GM21528 (cell line): ENCODE measurements around the gene HLA-C.
A peak's percentile ranks its signal among the peaks of the same experiment; 100 is the strongest.
"Not testable (repeated sequence)": the region's sequence is repeated elsewhere in the genome, so short reads cannot be mapped to it uniquely, and the experiment has no call there.

Source experiments
- ATAC-seq: cut with Tn5 transposase; IDR thresholded peaks from one replicate; pipeline ENCODE4 v1.9.1; 2021; ENCODE audit warnings: mild to moderate bottlenecking, moderate library complexity; ENCODE audit not compliant: unreplicated experiment, low FRiP score

Gene HLA-C

DNA sequence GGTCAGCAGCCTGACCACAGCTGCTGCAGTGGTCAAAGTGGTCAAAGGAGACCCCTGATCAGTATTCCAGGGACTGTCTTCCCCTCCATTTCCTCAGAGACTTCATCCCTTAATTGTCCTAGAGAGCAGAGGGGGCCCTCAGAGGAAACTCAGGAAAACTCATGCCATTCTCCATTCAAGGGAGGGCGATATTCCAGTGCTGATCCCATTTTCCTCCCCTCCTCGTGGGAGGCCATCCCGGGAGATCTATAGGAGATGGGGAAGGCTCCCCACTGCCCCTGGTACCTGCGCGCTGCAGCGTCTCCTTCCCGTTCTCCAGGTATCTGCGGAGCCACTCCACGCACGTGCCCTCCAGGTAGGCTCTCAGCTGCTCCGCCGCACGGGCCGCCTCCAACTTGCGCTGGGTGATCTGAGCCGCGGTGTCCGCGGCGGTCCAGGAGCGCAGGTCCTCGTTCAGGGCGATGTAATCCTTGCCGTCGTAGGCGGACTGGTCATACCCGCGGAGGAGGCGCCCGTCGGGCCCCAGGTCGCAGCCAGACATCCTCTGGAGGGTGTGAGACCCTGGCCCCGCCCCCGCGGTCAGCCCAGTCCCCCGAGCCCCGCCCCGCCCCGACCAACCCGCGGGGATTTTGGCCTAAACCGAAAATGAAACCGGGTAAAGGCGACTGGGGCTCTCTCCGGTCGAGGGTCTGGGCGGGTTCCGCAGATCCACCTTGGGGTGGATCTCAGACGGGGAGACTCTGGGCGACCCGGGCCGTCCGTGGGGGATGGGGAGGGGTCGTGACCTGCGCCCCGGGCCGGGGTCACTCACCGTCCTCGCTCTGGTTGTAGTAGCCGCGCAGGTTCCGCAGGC, 878 bp downstream of the HLA-C start:
- peak; percentile 23 for ATAC-seq

DNA sequence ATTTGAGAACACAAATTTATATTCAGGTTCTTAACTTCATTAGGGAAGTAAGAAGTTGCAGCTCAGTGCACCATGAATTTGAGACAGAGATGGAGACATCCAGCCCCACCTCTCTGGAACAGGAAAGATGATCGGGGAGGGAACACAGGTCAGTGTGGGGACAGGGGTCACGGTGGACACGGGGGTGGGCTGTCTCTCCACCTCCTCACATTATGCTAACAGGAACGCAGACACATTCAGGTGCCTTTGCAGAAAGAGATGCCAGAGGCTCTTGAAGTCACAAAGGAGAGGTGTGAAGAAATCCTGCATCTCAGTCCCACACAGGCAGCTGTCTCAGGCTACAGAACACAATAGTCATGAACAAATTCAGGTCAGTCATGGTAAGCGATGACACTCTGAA, 3.1 kb downstream of the HLA-C start:
- no peak for ATAC-seq

DNA sequence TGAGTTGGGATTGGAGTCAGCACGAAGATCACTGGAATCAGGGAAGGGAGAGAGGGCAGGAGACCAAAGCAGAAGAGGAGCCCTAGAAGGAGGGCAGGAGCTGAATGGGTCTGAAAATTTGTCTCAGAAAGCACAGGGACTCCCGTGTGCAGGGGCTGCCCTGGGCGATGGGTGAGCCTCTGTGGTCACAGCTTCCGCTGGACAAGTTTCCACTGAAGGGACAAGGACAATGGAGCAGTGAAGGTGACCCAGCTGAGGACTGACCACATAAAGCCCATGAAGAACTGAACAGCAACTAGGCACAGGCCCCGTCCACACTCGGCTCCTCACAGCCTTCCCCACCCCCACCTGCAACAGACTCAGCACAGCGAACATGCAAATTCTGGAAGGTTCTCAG, 3.5 kb downstream of the HLA-C start:
- ATAC-seq = no peak

DNA sequence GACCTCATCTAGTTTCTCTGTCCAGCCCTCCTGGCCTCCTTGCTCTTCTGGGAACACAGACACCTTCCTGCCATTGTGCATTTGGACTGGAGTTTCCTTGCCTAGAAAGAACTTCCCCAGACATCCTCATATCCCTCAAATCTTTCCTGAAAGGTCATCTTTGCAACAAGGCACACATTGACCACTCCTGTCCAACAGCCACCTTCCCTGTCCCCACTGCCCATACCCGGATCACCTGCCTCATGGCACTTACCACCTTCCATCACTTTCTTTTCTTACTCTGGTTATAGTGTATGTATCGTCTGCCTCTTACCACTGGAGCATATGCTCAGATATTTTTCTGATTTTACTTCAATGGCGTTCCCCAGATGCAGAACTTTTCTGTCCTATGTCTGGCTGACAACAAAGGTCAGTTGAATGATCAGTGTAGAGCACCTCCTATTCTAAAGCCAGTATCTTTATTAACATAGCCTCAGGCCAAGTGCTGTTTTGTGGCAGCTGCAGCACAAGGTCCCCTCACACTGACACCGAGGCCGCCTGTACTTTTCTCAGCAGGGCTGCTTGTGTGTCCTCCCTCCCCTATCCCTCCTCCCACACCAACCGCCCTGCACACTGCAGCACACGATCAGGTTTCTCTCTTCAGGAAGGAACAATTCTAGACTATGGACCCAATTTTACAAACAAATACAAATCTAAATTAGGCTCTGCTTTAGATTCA, 4.1 kb downstream of the HLA-C start:
- ATAC-seq = no peak

DNA sequence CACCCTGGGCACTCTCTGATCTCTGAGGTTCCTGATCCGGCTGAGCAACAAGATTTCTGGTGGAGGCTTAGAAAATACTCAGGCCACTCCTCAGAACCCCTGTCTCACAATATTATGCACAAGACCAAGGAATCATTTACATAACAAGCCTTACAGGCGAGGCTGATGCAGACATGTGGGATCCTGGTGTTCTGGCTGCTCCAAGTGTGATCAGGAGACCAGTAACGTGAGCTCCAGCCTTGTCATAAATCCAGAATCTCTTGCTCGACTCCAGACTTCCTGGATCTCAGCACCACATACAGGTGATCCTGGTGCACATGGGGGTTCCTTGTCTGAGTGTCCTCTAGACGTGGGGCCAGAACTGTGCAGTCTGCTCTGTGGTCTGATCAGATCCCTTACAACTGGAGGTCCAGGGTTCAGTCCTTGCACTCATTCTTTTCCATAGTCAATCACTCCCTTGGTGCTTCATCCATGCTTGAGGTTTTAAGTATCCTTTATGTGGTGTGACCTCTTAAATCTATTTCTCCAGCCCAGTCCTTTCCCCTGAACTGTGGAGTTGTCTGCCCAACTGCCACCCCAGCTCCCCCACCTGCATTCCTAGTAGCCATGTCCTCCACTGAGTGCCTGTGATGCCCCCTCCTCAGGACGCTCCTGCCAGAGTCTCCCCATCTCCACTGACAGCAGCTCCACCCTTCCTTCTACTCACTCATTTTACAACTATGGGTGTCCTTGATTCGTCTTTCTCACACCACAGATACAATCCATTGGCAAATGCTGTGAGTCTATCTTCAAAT, 5.1 kb downstream of the HLA-C start:
- ATAC-seq = no peak

GRCh38 chr6:31265926-31266325, 6.0 kb downstream of the HLA-C start:
- ATAC-seq = no peak

- ATAC-seq = not testable (repeated sequence)
These were observed 8.5 kb downstream of the HLA-C start for GRCh38 chr6:31263346-31263933.

GRCh38 chr6:31259995-31260394, 11.9 kb downstream of the HLA-C start:
- not testable (repeated sequence) for ATAC-seq

DNA sequence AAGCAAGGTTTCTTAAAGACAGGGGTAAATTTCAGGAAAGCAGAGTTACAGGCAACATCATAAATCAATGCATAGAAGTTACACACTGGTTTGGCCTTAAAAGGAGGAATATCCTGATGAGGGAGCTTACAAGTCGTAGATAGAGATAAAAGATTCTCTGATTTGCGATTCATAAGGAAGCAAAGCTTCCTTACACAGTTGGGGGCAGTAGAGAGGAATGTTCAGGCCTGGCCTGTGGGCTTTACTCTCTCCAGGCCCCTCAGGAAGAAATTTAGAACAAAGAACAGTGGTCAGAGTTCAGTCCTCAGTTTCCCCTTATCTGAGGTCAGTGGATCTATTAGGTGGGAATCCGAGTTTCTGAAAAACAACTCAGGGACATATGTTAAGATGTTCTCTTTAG, 19.3 kb downstream of the HLA-C start:
- ATAC-seq = no peak

DNA sequence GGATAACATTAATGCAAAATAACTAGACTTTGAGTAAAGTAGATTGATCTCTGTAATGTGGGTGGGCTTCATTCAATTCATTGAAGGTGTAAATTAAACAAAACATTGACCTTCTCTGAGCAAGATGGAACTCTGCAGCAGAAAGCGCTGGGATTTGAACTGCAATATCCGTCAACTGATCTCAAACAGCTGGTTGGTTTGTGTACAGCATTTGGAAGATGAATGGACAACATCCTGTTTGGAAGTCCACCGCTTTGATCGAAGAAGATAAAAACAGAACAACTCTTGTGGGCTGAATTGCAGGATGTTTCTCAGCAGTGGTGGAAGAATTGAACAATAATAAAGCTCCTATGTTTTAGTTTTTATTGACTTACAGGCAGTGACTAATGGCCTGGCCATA, 20.6 kb downstream of the HLA-C start:
- ATAC-seq = no peak

- no peak for ATAC-seq
These were observed 22.7 kb downstream of the HLA-C start for GRCh38 chr6:31249184-31249583.

DNA sequence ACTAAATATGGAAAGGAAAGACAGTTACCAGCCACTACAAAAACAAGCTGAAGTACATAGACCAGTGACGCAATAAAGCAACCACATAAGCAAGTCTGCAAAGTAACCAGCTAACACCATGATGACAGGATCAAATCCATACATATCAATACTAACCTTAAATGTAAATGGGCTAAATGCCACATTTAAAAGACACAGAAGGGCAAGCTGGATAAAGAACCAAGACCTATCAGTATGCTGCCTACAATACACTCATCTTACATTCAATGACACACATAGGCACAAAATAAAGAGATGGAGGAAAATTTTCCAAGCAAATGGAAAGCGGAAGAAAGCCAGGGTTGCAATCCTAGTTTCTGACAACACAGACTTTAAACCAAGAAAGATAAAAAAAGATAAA, 24.1 kb downstream of the HLA-C start:
- ATAC-seq = no peak

- no peak for ATAC-seq
These were observed 25.8 kb downstream of the HLA-C start for GRCh38 chr6:31246051-31246521.

DNA sequence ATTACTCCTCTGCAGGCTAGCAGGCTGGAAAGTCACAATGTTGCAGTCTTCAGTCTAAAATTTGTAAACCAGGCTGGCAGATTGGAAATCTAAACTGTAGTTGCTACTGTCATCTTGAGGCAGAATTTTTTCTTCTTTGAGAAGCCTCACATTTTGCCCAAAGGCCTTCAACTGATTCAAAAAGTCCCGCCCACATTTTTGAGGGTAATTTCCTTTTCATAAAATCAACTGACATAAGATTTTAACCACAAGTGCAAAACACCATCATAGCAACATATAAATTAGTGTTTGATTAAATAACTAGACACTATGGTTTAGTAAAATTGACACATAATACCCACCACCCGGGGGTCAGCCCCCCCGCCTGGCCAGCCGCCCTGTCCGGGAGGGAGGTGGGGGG, 28.4 kb downstream of the HLA-C start:
- ATAC-seq = no peak

DNA sequence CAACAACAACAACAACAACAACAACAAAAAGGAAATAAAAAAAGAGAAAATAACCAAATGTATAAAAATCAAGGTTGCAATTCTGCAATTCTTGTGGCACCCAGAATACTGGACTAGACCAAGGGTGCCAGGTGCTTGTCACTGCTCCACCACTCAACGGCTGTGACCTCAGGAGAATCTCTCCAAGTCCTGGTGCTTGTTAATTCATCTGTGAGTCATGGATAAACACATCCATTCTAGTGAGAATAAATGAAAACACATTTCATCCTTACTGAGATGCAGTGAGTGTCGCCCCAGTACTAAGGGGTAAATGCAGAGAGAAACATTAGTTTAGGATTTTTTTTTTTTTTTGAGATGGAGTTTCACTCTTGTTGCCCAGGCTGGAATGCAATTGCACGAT, 32.0 kb downstream of the HLA-C start:
- ATAC-seq = no peak

- ATAC-seq = not testable (repeated sequence)
These were observed 37.8 kb downstream of the HLA-C start for GRCh38 chr6:31234101-31234500.

DNA sequence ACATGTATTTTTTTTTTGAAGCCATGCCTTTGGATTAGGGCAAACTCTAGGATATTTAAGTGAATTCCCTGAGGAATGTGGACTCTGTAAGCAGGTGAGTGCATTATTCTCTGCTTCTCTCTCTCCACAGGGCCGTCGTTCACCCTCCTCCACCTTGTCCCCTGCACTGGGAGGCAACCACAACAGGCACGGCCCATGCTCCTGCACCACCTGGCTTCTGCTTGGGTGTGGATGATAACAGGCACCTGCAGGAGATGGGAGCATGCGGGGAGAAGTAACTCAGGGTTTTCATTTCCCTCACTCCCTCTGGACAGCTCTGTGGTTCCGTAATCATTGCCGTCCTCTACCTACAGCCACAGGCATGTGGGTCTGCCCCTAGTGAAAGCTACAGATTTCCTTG, 43.4 kb downstream of the HLA-C start:
- ATAC-seq = no peak

DNA sequence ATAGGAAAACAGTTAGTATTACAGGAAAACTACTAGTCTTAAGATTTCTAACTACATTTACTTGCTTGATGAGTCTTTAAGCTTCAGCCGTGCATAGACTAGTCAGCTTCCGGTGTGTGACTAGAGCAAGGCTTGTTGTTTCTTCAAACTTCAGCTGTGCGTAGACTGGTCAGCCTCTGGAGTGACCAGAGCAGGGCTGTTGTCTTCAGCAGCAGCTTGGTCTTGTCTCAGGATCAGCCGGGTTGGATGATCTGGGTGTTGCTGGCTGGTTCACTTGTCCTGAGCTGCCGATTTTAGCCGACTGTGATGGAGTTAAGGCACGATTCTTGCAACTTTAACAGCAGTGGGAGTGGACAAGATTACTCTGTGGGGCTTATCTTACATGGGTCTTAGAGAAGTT, 44.7 kb downstream of the HLA-C start:
- no peak for ATAC-seq

- ATAC-seq = no peak
These were observed 46.2 kb downstream of the HLA-C start for GRCh38 chr6:31225735-31226134.

DNA sequence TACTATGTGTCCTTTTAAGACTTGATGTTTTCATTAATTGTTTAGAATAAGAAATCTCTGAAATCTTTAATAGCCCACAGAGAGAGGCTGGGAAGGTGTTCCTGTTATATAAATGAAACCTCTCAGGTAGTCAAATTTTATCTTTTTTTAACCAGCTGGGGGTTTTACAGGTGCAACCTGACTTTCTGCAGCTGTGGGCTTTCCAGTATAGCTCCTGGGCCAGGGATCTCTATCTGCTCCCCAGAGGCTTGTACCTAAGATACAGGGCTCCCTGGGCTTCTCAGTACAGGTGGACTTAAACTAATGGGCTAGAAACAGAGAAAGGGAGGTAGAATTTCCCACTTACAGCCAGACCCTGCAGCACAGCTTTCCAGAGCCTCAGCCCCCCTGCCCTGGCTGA, 49.4 kb downstream of the HLA-C start:
- ATAC-seq = no peak
